HG03139 (cell line): ENCODE measurements around the gene AGBL4.

Experiments used
- ATAC-seq: cut with Tn5 transposase; IDR thresholded peaks from one replicate; pipeline ENCODE4 v1.9.1; 2021; ENCODE audit not compliant: unreplicated experiment

The AGBL4 gene

DNA sequence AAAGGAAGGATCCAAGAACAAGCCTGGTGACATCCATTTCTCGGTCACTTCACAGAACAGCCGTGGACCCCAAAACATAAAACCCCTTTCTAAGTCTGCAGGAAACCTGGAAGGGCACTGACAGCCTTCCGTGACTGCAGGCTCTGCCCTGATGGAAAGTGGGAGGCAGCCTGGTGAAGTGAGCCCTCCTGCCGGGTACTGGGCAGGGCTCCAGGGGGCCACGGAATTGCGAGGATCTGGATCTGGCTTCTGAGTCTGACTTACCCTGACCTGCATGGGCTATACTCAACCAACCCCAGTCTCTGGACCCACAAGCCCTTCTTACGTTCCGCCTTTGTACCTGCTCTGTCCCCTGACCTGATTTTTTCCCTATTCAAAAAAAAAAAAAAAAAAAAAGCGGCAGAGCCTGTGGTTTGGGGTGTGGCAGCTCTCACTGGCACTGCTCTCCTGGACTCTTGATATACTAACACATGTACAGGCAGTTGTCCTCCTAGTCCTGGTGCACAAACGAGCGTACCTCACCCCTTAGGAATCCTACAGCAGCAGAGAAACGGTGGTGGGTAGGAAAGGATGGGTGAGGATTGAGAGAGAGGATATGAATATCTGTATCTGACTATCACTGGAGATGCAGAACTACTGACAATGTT lies 1330.0 kb downstream of the AGBL4 start:
- ATAC-seq: no peak

DNA sequence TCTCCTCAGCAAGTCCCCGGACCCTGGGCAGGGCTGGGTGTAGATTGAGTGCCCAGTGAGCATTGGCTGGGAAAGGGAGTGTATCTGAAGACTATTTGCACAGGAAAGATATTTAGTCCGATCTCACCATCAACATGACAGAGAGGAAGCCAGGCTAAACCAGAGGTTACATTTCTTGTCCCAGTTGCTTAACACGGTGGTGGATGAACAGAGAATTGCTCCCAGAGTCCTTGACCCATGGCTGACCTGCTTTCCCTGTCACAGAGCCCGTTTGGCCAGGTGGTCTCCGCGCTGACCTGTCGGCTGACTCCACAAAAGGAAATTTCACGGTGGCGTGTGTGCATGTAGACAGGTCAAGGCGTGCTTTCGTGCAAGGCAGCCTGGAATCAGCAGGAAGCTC lies 1330.6 kb downstream of the AGBL4 start:
- ATAC-seq: no peak

DNA sequence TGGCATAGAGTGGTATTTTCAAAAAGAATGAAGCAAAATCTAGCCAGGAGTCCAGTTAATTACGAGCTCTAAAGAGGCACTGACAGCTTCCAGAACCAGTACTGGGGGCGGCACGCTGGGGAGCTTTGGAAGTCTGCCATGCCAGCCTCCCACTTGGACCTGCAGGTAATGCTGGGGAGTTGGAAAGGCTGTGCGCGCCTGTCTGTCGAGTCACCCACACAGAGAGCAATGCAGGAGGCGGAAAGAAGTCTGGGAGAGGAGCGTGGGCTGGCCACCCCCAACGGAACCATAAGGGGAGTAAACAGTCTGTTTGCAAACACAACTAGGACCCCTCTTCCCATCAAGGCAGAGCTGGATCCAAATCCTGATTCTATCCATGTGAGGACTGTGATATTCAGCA lies 1331.5 kb downstream of the AGBL4 start:
- no peak for ATAC-seq

DNA sequence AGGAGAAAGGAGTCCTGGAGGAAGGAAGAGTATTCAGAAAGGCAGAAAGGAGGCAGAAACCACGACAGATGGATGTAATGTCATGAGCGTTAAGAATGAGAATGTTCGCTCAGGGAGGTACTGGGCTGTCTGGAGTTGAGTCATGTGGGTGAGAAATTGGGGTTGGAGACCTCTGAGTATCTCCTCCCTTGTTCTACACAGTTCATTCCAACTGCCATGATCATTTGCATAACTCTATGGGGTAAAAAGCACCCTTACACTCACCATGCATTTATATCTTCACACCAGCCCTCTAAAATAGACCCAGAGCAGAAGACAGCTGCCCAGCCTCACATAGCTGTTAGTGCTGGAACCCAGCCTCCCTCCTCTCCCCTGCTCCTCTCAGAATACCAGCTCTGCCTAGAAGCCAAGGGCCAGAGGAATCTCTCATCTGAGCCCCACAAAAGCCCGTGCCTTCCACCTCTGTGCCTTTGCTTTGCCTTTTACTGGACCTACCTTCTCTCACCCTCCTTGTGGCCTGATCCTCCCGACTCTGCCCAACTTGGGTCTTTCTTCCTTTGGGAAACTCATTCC lies 1332.2 kb downstream of the AGBL4 start:
- ATAC-seq: peak; percentile 58

DNA sequence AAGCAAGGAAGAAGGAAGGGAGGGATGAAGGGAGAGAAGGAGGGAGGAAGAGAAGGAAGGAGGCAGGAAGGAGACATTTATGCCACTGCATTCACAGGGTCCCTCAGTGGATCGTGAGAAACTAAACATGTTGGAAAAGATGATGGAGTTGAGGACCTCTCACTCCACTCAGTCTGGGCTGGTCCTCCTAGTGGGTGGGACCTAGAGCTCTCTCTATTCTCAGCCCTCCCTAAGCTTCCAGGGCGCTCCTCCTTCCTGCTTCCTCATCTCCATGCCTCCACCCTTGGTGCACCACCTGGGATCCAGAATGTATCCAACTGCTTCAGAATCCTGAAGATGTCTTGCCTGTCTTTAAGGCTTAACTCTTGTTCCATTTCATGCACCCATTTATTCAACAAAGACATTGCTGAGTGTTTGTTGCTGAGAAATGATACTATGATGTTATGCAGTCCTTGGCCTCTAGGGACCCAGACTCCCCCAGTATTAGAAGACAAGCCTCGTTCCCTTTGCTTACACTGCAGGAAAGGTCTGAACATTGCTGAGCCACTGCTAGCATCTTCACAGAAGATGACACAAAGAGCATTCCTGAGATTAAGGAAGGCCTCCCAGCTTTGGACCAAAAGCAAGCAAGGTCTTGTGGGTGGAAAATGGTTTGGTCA lies 1335.5 kb downstream of the AGBL4 start:
- peak; percentile 70 for ATAC-seq

DNA sequence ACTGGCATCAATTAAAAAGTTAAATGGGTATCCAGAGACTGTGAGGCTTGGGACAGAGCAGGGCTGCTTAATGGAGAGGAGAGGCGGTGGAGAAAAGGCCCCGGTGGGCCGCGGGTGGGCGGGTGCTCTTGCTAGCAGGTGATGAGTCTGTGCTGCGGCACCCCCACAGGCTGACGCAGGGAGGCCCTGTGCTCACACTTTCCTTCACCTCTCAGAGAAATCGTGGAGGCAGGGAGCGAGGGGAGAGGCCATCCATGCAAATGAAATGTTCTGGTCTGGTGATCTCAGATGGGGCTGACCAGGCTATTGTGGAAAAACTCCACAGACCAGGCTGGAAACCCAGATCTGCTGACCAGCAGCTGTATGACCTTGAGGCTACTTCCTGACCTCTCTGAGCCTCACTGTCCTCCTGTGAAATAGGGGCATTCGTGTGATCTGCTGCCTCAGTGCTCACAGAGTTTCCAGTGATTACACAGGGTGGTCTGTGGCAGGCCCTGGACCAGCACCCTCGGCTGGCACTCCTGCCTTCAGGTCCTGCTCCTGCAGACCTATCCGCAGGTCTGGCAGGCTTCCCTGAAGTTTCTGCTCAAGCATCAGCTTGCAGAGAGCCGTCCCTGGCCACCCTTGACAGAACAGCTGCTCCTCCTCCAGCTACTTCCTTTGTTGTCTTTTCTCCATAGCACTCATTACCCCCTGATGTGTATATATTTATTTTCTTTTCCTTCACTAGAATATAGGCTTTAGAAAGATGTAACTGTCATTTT lies 1336.3 kb downstream of the AGBL4 start:
- ATAC-seq: no peak

DNA sequence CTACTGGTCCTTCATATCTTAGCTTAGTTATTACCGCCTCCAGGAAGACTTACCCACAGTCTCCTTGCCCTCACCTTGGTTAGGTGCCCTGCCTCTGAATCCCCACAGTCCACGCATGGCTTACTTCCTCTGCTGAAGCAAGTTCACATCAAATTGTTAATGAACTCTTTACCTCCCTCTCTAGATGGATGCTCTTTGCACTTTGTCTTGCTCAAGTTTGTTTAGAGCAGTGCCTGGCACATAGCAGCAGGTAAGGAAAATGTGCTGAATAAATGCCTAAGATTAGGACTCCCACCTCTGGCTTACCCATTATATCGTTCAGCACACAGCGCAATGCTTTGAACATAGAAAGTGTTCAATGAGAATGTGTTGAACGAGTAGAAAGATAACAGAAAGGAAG lies 1337.6 kb downstream of the AGBL4 start:
- no peak for ATAC-seq

DNA sequence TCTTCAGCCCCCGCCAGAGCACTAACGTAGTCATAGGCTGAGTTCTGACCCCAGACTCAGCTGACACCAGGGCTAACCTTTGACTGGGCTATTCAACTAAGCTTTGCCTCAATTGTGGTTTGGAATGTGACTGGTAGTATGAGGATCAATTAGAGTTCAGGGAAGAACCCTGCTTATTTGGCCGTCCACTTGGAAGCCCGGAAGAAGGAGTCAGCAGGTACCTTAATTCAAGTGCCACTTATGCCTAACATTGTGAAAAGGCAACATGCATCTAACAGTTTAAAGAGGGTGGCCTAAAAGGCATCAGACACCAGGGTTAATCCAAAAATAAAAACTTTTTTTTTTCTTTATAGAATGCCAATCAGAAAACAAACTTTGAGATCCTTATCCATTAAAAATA lies 1339.4 kb downstream of the AGBL4 start:
- no peak for ATAC-seq

DNA sequence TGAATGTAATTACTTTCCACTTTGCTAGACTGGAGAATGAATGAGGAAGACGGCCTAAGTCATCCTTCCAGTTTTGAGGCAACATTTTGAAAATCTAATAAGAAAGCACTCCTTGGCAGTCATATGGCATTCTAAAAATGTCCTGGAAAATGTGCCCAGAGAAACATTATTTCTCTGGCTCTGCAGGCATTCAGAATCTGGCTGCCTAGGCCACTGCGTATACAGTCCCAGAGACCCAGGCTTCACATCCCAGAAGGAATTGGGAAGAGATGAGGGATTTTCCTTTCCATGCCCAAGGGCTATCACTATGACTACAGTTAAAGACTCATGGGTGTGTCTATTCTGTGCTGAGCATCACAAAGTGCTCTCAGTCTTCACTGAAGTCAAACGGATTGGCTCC lies 1339.9 kb downstream of the AGBL4 start:
- ATAC-seq: no peak

DNA sequence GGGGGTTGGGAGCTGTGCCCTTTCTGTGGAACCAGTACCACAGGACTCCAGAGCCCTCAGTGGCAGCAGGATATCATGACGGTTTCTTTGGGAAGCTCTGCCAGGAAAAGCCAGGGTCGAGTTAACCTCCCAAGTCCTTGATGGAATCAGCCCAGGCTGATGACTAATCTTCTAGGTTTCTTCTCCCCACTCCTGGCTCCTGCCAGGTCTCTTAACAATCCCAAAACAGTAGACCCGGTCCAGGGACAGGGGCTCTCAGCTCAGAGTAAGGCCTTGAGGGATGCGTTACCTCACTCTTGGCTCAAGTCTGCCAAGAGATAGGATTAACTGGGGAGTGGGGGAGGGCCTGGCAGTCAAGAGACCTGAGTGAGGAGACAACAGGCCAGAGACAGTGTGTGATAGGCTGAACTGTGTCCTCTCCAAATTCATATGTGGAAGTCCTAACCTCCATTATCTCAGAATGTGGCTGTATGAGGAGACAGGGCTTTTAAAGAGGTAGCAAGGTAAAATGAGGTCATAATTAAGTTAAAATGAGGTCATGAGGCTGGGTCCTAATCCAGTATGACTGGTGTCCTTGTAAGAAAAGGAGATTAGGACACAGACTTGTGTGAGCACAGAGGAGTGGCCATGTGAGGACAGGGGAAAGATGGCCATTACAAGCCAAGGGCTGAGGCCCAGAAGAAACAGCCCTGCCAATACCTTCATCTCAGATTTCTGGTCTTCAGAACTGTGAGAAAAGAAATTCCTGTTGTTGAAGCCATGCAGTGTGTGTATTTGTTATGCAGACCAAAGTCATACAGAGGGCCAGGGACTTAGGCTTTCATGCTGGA lies 1342.1 kb downstream of the AGBL4 start:
- no peak for ATAC-seq

DNA sequence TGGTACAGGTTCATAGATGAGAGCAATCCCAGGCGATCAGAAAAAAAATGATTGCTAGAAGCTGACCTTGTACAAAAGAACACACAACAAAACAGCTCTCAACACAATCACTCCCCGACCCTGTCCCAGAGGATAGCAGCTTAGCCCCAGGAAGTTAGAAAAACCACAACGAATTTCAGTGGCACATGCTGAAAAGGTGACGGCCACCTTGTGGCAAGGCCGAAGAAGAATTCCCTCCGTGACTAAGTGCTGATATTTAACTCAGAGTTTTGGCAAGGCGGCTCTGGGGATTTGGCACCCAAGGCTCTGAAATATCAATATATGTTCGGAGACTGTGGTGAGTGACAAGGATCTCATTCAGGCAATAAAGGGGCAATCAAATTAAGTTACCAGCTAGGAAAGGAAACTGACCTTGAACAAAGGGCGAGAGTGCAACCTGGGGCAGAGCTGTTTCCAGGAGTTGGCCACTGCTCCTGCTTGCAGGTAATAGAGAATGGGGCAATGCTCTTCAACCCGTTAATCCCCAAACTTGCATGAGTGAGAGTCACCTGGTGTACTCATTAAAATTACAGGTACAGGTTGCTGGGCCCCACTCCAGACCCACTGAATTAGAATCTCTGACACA lies 1343.2 kb downstream of the AGBL4 start:
- ATAC-seq: no peak

DNA sequence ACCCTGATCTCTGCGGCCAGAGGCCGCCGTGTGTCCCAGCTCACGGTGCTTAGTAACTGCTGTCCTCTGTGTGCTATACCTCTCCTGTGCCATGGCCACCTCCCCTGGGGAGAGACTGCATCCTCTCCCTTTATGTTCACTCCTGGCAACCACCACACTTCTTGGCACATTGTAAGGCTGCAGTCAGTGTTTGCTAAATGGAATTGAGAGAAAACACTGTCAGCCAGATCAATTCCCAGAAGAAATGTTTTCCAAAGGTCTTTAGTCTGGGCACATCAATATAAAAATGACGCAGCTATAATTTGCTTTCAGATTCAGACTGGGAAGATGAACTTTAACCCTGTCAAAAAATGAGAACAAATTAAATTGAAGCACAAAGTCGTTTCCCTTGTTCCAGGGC lies 1343.9 kb downstream of the AGBL4 start:
- ATAC-seq: no peak

DNA sequence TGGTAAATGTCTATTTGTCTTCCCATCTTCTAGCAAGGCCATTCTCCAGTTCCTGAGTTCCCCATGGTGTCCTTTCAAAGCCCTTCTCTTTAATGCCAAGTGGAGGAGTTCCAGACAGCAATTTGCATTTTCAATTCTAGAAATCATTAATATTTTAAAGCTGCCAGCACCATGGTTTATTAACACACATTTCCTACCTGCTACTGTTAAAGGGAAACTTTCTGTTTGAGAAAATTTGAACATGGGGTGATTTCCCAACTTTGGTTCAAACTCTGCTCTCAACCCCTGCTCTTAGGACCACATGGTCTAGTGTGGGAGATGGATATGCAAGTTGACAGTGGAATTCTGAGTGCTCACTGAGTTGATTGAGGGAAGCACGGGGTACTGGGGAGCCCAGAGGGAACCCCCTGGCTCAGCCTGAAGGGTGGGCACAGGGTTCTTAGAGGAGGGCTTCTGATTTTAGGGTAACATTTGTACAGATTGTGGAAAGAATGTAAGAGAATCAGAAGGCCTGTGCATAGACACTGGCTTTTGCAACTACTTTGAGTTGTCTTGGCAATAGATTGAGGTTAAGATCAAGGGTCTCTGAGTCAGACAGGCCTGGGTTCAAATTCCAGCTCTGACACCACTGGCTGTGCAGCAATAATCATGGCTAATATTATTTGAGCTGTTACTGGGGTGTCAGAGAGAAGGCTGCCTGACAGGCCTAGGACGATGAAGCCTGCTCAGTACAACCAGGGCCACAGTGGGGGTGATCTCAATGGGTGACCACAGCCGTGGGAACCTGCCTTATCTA lies 1344.8 kb downstream of the AGBL4 start:
- no peak for ATAC-seq

DNA sequence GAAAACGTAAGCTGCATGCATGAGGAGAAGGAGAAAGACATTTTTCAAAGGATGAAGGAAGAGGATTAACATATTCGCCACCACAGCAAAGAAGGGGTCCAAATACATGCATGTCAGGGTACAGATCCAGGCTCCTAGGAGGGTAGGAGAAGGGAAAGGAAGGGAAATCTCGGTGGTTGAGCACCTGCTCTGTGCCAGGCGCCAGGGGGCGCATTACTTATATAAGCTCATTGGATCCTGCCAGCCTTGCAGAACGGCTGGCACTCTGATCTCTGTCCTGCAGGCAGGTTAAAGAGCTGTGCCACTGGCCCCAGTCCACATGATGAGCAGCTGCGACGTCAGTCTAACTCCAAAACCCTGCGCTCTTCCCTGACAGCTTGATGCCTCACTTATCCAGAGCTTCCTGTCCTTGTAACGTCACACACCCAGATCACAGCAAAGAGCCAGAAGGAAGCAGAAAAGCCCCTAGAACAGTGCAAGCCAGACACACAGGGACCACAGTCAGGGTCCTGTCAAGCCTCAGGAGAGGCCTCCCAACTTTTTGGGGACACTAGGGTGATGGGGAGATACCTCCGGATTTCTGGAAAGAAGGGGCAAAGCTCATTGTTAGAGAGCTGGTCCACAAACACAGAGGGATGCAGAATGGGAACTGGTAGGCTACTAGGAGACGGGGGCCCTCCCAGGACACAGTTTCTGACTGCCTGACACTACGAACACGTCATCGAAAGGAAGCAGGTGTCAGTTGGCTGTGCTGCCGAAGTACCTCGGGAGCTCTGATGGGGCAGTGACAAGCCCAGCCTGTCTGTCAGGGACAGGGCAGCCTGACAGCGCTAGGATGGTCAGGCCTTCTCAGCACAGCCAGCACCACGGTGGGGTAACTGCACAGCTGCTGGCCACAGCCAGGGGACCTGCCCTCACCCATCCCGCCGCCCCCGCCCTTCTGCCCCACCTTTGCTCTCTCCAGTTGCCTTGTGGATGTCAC lies 1346.2 kb downstream of the AGBL4 start:
- peak; percentile 34 for ATAC-seq

DNA sequence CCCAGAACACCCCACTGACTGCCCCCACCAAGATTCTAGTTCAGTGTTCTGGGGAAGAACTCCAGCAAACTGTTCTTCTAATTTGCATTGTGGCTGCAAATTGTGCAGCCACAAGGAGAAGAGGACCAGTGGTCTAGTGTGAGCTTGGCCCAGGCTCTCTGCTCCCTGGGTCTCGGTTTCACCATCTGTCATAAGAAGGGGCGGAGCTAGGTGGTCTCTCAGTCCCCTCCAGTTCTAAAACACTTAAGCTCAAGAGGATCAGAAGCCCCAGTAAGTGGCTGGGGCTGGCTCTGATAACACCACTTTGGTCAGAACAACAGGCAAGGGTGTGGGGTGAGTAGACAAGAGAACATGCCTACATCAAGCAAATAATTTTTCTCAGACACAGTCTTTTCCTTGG lies 1346.9 kb downstream of the AGBL4 start:
- no peak for ATAC-seq

DNA sequence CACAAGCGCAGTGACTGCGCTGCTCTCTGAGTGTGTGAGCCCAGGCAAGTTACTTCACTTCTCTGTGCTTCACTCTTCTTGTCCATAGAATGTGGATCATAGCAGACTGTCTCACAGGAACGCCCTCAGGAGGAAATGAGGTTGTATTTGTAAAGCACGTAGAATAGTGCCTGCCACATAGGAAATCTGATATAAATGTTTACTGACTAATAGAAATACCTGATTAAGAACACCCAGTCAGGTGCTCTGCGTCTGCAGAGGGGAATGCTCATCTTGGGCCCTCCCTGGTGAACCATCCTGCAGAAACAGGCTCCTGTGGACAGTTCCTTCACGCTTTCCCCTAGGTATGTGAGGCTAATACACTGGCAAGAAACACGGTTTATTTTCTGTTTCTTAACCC lies 1347.4 kb downstream of the AGBL4 start:
- ATAC-seq: no peak

DNA sequence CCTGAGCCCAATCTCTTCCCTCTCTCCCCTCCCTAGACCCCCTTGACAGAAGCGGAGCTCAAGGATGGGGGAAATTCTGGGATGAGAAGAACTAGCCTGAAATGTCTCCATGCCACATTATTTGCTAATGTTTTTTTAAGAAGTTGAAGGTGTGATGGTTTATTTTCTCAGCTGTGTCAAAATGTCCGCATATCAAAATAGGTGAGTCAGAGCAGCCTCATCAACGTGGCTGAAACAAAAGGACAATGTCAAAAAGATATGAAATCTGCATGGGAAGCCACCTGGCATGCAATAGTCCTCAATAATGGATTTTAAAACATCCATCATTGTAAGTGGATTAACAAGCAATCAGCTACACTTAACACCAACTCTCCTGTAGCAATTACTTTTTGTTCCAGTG lies 1348.5 kb downstream of the AGBL4 start:
- ATAC-seq: no peak

DNA sequence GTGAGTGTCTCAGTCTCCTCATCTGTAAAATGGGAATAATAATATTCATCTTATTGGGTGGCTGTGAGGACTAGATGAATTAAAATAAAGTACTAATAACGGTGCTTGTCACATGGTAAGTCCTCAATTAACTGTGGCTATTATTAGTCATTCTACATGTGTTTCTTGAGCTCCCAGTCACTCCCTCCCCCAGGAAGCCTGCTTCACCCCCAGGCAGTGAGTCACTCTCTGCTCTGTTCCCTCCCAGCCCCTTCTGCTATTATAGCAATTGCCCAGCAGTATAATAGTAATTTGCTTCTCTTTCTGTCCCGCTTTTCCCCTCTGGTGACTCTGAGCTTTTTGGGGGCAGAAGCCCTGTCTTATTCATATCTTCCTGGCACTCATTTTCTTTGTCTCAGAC lies 1349.1 kb downstream of the AGBL4 start:
- no peak for ATAC-seq
